ENCODE measurements around the gene SPATA4. TPM values are rescaled to one million over a fixed set of nuclear protein-coding genes. Genes with fewer than 3 reads are reported as not detected.
"Not testable (repeated sequence)": the region's sequence is repeated elsewhere in the genome, so short reads cannot be mapped to it uniquely, and the experiment has no call there.

The SPATA4 gene
- total RNA-seq, 1 donor from 2014 or later, result 0.44 TPM

- Mint-ChIP-seq H3K4me3 (no peak overlapping the region), H3K4me1 (no peaks in the 10 kb centered on the region), H3K9me3 (peaks cover 1% of the 10 kb centered on the region), H3K36me3 (ENCODE audit: low read depth) (no peaks in the 10 kb centered on the region), H3K27me3 (ENCODE audit: low read depth) (no peaks in the 10 kb centered on the region), H3K27ac (ENCODE audit: unreplicated experiment) (no peak overlapping the region)
- TF ChIP-seq CTCF (conservative IDR thresholded peaks at IDR 0.05), result no peak
- DNase-seq (ENCODE audit: low read depth, low spot score), result no peak
Observed at GRCh38 chr4:176217510-176217909, 22.1 kb upstream of the SPATA4 start.

- DNase-seq (ENCODE audit: low read depth, low spot score); H3K4me1 Mint-ChIP-seq; H3K27ac Mint-ChIP-seq (ENCODE audit: unreplicated experiment); H3K27me3 Mint-ChIP-seq (ENCODE audit: low read depth); H3K4me3 Mint-ChIP-seq; H3K36me3 Mint-ChIP-seq (ENCODE audit: low read depth); H3K9me3 Mint-ChIP-seq: not testable (repeated sequence)
Observed at GRCh38 chr4:176212351-176212750, 17.0 kb upstream of the SPATA4 start.

GRCh38 chr4:176210579-176211296 is 15.4 kb upstream of the SPATA4 start:
- no peak for DNase-seq (ENCODE audit: low read depth, low spot score)
- Mint-ChIP-seq H3K9me3 (peaks cover 3% of the 10 kb centered on the region), H3K27me3 (ENCODE audit: low read depth) (peaks cover 2% of the 10 kb centered on the region), H3K4me3 (no peak overlapping the region), H3K27ac (ENCODE audit: unreplicated experiment) (no peak overlapping the region), H3K36me3 (ENCODE audit: low read depth) (no peaks in the 10 kb centered on the region), H3K4me1 (no peaks in the 10 kb centered on the region)
- TF ChIP-seq CTCF (conservative IDR thresholded peaks at IDR 0.05), result no peak

- Mint-ChIP-seq H3K36me3 (ENCODE audit: low read depth) (no peaks in the 10 kb centered on the region), H3K27me3 (ENCODE audit: low read depth) (peaks cover 2% of the 10 kb centered on the region), H3K4me3 (no peak overlapping the region), H3K9me3 (peaks cover 3% of the 10 kb centered on the region), H3K4me1 (no peaks in the 10 kb centered on the region), H3K27ac (ENCODE audit: unreplicated experiment) (no peak overlapping the region)
- TF ChIP-seq CTCF (conservative IDR thresholded peaks at IDR 0.05), result no peak
- DNase-seq (ENCODE audit: low read depth, low spot score), result no peak
Observed at GRCh38 chr4:176210101-176210500, 14.7 kb upstream of the SPATA4 start.

GRCh38 chr4:176209535-176209934 is 14.2 kb upstream of the SPATA4 start:
- no peak for TF ChIP-seq CTCF (conservative IDR thresholded peaks at IDR 0.05)
- Mint-ChIP-seq H3K4me1 (no peaks in the 10 kb centered on the region), H3K9me3 (peaks cover 3% of the 10 kb centered on the region), H3K4me3 (no peak overlapping the region), H3K36me3 (ENCODE audit: low read depth) (no peaks in the 10 kb centered on the region), H3K27me3 (ENCODE audit: low read depth) (peaks cover 2% of the 10 kb centered on the region), H3K27ac (ENCODE audit: unreplicated experiment) (no peak overlapping the region)
- DNase-seq (ENCODE audit: low read depth, low spot score), result no peak

GRCh38 chr4:176207839-176208238 is 12.5 kb upstream of the SPATA4 start:
- Mint-ChIP-seq H3K9me3 (peaks cover 3% of the 10 kb centered on the region), H3K27ac (ENCODE audit: unreplicated experiment) (no peak overlapping the region), H3K27me3 (ENCODE audit: low read depth) (peaks cover 2% of the 10 kb centered on the region), H3K4me1 (no peaks in the 10 kb centered on the region), H3K36me3 (ENCODE audit: low read depth) (no peaks in the 10 kb centered on the region), H3K4me3 (no peak overlapping the region)
- TF ChIP-seq CTCF (conservative IDR thresholded peaks at IDR 0.05), result no peak
- no peak for DNase-seq (ENCODE audit: low read depth, low spot score)

Data from neural crest cell (in vitro differentiated cells).